Cardiac septum (tissue), 1 donor: ENCODE measurements around the gene GNPDA1. TPM values are rescaled to one million over a fixed set of nuclear protein-coding genes. Genes with fewer than 3 reads are reported as not detected.
A peak's percentile ranks its signal among the peaks of the same experiment; 100 is the strongest.

ENCODE experiments used
- DNase-seq: peaks from one replicate; pipeline ENCODE4 v3.0.0-alpha.2; 2020; ENCODE audit warnings: low spot score
- intact Hi-C: fragments of 100-400 bp; cut with DNase I; formaldehyde crosslinking; loops from one replicate; pipeline ENCODE4 v1.14.0; 2022
- total RNA-seq: library from RNA; stranded (reverse); fragmentation: NEBNext Ultra II Directional; extraction: Animal tissue kit (Norgen Biotek cat#: 25700); gene quantifications from one replicate; pipeline ENCODE4 v1.2.1, GENCODE V29; 2021
- donor health status: DM: no; HTN: no; CAD: no.

GNPDA1 gene
- total RNA-seq, 1 donor from 2014 or later: 17.3 TPM

DNA sequence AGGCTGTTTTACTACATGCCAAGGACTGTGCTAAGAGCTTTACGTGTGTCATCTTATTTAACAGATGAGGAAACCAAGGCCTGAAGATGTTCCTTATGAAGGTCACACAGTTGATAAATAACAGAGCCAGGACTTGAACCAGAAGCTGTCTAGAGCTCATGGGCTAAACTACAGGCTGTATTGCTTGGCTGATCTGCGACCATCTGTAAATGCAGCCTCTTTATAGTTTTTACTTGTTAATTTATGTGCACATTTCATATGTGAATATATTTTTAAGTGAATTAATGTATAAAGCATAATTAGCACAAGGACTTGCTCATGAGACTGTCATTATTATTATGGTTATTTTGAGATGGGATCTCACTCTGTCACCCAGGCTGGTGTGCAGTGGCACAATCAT is 19.3 kb upstream of the GNPDA1 start:
- intact Hi-C loops: no loop called here
- no peak for DNase-seq

DNA sequence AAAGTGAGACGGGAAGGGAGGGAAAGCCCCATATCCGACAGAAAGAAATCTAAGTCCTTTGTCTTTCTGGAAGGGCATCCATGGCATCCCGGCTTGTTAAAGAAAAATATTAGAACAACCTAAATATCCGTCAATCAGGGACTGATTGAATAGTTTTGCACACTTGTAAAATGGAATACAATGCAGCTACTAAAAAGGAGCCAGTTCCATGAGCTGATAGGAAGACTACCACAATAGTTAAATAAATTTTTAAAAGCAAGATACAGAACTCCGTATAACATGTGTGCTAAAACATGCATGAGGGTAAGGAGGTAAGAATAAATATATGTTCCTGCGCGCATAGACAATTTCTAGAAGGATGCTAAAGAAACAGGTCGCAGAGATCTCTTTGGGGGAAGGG is 12.8 kb upstream of the GNPDA1 start:
- intact Hi-C loops: no loop called here
- no peak for DNase-seq

DNA sequence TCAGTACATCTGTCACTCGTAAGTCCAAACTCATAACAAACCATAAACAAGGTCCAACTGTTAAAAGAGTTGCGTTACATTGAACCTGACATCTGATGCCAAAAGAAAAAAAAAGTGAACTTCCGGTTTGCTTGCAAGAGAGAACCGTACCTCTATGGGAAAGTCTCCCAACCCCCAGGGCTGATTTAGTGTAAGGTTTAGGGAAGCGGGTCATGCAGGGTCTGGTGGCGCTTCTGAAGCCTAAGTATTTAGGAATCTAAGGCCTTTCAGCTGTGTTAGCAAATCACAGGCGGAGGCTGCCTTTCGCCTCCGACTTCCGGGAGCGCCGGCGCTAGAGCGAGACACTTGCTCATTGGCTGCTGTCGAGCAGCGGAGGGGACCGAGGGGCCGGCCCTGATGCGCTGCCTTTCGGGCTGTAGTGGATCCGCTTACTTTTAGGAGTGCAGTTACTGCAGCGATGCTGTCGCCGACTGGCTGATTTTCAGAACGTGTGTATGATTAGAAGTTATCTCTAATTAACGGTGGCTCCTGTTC is 12.0 kb upstream of the GNPDA1 start:
- intact Hi-C loops: no loop called here
- peak; percentile 96 for DNase-seq

DNA sequence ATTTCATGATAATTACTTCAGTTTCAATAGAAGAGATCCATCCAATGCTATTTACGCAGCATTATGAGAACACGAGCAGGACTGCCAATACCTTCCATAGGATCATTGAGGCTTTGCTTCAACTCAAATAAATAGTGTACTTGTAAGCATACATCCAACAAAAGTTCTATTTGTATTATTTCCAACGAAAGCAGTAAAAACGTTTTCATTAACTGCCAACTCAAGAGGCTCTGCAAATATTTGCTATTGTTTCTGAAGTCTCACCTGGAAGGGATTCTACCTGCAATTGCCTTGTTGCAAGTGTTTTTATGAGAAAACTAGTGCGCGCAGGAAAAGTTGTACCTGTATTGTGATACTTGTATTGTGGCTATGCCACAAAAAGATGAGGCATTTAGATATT is 11.0 kb upstream of the GNPDA1 start:
- no peak for DNase-seq
- intact Hi-C loops: no loop called here

DNA sequence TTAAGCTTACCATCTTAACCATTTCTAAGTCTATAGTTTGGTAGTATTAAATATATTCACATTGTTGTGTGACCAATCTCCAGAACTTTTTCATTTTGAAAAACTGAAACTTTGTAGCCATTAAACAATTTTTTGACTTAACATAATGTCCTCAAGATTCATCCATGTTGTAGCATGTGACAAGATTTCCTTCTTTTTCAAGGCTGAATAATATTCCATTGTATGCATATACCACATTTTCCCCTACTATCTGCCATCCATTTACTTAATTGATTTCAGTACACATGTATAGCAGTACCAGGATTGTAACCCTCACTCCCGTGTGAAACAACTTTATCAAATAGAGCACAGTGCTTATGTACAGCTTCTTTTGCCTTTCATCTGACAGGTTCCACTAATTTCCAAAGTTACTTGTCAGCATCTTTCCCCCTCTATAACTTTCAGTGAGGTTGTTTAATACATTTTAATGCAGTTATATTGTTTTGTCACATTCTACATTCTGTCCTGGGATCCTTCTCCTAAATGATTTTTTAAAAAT is 7.4 kb upstream of the GNPDA1 start:
- no peak for DNase-seq
- intact Hi-C loops: no loop called here

DNA sequence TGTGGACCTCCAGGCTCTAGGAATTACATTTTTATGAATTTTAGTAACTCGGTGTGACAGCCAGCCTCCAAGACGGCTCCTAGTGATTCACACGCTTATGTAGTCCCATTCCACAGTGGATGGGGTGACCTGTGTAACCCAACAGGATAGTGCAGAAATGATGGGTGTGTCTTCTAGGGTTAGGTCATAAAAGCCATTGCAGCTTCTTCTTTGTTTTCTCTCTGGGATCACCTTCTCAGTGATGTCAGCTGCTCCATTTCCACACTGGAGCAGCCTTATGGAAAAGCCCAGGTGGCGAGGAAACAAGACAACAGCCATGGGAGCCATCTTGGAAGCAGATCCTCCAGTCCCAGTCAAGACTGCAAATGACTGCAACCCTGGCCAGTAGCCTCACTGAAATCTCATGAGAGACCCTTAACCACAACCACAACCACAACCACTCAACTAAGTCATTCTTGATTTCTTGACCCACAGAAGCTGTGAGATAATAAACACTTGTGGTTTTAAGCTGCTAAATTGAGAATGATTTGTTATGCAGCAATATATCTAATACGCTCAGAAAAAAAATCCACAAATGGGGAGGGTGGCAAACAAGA is 5.1 kb upstream of the GNPDA1 start:
- no peak for DNase-seq
- intact Hi-C loops: loop anchor here (5.0 to 10.0 kb wide), 2 partner anchors 34 to 527 kb away; no protein-coding TSS in a partner anchor

DNA sequence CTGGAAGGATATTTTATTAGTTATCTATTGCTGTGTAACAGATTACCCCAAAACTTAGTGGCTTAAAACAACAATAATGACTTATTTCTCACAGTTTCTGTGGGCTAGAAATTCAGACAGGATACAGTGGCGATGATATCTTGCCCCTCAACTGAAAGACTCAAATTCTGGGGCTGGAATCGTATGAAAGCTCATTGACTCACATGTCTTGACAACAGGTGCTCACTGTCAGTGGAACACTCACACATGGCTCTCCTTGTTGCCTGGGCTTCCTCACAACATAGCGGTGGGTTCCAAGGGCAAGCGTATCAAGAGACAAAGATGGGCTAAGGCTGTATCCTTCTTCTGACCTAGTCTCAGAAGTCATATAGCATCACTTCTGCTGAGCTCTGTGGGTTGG is 3.7 kb upstream of the GNPDA1 start:
- intact Hi-C loops: loop anchor here (5.0 to 10.0 kb wide), 2 partner anchors 36 to 528 kb away; no protein-coding TSS in a partner anchor
- no peak for DNase-seq

DNA sequence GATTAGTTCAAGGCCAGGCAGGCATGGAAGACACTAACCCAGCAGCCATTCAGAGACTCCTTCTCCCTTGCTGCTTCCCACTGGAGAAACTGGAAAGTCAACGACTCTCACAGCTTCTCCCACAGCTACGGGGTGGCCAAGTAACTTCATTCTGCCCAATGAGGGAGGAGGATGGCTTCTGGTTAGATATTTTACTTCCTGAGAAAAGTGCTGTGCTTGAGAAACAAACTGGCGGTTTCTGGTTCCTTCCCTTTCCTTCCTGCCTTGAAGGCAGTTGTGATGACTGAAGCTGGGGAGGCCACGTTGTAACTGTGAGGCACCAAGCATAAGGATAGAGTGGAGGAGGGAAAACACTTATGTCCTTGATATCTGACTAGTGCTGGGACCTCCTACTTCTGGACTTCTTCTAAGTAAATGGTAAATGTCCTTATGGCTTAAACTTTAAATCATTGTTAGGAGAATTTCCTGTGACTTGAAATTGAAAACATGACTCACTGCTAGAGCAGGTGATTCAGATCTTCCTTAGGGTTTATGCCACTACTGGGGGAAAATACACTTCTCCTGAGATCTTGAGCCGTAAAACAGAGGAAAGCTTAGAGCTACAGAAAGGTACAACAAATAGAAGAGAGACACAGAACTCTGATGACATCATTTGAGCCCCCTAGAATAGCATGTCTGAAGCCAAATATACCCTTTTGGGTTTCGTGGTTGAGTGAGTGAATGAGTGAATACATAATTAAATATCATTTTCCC is 3.1 kb upstream of the GNPDA1 start:
- DNase-seq: no peak
- intact Hi-C loops: loop anchor here (5.0 to 10.0 kb wide), 2 partner anchors 36 to 529 kb away; no protein-coding TSS in a partner anchor

DNA sequence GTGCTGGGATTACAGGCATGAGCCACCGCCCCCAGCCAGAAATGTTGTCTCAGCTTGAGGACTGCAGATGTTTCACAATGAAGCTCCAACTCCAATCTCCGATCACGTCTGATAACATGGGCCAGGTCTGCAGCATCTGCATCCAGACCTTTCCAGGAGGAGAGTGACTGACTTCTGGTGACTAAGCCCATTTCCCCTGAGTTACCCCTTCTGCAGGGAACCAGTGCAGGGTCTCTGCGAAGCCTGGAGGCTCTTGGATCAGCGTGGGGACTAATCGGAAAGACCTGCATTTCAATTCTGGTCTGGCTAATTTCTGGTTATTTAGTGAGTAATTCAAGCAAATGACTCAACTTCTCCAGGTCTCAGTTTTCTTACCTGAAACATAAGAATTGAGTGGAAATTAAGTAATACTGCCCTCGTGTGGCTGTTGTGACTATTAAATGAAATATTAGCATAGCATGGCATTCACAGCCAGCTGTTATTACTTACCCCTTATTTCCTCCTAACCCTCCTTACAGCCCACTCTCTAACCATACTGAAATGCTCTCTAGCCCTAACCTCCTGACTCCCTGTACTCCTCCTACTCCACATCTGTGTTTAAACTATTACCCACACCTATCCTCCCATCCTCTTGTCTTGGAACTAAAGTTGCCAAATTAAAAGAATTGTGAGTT is 2.2 kb upstream of the GNPDA1 start:
- intact Hi-C loops: loop anchor here (5.0 to 10.0 kb wide), 4 partner anchors 37 to 530 kb away; no protein-coding TSS in a partner anchor
- DNase-seq: no peak

DNA sequence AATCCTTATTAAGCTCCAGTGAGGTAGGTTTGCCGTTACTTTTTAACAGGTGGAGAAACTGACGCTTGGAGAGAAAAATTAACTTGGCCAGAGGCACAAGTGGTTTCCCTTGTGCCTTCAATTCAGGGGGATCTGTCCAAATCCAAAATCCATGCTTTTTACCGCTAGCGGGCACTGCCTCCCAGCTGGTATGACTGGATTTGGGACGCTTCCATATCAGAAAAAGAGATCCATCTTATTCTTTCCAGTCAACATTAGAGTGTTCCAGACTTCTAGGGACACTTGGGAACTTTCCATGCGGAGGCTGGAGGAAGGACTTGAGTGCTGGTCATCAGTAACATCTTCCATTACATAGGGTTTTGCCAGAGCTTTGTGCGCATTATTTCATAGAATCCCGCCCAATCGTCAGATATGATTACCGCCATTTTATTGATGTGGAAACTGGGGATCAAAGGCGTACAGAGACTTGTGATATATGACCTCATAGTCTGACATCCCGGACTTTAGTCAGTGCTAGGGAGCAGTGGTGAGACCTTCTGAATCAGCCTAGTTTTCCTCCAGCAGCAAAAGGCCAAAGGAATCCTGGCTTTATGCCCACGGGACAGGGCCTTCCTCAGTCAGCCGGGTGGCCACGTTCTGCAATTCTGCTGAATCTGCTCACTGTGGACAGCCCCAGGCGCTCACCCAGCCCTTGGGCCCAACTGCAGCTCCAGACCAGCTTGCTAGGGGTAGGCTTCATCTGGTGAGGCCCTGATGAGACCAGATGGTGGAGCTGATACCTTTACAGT is 1.1 kb upstream of the GNPDA1 start:
- DNase-seq: no peak
- intact Hi-C loops: loop anchor here (2.0 to 10.0 kb wide), 4 partner anchors 48 to 531 kb away; partner anchors contain the start of gene NDFIP1

DNA sequence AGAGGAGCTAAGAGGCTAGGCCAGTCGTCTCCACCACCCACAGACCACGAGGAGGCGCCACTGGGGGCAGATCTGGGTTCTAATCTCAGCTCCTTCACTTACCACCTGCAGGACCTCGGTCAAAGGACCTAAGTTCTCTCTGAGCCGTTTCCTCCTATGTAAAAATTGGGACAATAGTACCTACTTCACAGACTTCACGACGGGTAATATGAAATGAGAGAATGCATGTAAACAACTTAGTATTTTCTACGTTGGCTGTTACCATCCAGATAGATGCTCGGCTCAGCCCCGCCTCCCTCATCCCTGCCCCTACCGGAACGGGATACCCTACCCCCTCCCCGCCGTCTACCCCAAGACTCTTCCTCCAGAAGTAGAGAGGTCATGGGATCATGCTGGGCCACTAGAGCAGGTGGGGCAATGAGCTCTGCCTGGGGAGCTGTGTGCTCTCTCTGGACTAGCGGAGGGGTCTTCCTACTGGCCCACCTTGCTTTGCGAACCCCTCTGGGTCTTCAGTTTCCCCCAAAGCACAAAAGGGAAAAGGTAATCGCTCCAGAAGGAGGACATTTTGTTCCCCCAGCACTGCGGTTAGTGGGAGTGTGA is 541 bp downstream of the GNPDA1 start:
- intact Hi-C loops: loop anchor here (2.0 to 10.0 kb wide), 4 partner anchors 50 to 533 kb away; partner anchors contain the start of gene NDFIP1
- no peak for DNase-seq

DNA sequence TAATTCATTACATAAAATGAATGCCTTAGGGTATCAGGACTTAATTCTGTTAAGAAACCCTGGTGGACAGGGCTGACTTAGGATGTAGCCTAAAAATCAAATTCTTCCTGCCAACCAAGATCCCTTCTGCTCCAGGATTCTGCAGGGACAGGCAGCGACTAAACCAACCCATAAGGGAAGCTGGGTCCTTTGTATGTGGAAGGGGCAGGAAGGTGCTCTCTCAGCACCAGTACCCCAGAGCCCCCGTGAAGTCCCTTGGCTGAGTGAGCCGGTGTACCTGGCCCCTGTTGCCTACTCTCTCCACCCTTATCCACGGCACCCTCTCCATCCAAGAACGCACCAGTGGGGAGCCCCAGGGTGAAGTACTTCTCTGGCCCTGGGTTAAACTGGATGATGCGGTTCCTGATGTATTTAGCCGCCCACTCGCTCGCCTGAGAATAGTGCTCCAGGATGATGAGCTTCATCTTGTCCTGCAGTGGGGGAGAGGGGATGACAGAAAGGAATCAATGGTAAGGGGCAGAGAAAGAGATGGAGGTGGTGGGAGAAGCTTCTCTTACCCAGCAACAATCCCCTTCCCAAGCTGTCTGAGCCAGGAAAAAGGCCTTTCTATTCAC is 1.1 kb downstream of the GNPDA1 start:
- no peak for DNase-seq
- intact Hi-C loops: loop anchor here (2.0 to 10.0 kb wide), 4 partner anchors 51 to 533 kb away; partner anchors contain the start of gene NDFIP1

DNA sequence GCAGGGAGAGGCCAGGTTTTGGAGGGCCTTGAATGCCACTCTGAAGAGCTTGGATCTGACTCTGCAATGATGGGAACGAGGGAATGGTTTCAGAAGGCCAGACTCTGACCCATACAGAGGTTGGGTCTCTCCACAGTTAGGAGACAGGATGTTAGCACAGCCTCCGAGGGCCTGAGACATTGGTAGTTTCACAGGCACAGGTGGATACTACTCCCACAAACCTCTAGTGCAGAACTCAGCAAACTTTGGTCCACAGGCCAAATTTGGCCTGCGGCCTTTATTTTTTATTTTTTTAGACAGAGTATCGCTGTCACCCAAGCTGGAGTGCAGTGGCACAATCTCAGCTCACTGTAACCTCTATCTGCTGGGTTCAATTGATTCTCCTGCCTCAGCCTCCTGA is 2.9 kb downstream of the GNPDA1 start:
- no peak for DNase-seq
- intact Hi-C loops: loop anchor here (5.0 to 10.0 kb wide), 3 partner anchors 52 to 535 kb away; no protein-coding TSS in a partner anchor

DNA sequence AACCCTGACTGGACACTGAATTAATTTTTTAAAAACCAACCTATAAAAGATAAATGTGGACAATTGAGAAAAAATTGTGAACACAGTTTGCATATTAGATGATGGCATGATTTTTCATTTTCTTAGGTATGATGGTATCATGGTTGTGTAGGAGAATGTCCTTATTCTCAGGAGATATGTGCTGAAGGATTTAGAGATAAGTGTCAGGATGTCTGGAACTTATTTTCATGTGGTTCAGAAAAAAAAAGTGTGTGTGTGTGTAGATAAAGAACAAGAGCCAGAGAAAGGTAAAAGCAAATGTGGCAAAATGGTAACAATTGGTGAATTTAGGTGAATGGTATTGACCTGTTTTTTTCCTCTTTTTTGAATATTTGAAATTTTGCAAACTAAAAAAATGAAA is 4.0 kb downstream of the GNPDA1 start:
- intact Hi-C loops: no loop called here
- DNase-seq: no peak

DNA sequence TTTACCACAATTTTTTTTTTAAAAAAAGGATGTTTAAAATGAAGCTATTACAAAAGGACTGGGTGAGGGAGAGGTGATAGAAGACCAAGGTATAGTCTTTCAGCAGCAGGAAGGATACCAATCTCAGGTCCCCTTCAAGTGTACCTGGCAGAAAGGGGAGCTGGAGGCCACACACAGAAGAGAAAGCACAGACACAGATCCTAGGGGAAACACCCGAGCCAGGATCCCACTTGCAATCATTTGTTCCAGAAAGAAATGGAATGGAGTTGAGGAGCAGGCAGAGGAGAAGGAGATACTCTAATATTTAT is 5.6 kb downstream of the GNPDA1 start:
- intact Hi-C loops: no loop called here
- no peak for DNase-seq

DNA sequence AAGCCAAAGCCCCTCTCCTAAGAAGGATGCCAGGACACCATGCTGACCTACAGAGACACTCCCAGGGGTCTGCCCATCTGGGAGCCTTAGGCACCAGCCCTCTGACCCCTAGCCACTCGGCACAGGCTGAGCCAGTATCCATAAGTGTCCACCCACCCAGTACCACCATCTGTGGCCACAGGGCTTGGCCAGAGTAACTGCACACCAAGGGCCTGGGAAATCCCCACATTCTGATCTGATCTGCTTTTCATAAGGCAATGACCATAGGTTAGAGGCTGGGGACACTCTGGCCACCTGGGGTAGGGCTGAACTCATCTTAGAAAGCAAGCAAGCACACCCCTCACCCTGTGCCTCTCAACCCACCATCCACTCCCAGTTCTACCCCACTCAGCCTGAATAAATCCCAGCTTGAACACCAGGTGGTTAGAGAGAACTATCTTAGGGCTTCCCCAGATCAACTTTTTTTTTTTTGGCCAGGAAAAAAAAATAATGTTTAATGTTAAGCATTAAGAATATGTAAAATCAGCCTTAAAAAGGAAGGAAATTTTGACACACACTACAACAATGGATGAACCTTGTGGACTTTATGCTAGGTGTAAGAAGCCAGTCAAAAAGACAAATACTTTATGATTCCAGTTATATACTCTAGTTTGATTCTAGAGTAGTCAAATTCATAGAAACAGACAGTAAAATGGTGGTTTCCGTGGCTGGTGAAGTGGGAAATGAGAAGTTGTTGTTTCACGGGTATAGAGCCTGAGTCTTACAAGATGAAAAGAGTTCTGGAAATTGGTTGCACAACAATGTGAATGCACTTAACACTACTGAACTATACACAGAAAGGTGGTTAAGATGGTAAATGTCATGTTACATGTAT is 6.2 kb downstream of the GNPDA1 start:
- intact Hi-C loops: no loop called here
- no peak for DNase-seq

DNA sequence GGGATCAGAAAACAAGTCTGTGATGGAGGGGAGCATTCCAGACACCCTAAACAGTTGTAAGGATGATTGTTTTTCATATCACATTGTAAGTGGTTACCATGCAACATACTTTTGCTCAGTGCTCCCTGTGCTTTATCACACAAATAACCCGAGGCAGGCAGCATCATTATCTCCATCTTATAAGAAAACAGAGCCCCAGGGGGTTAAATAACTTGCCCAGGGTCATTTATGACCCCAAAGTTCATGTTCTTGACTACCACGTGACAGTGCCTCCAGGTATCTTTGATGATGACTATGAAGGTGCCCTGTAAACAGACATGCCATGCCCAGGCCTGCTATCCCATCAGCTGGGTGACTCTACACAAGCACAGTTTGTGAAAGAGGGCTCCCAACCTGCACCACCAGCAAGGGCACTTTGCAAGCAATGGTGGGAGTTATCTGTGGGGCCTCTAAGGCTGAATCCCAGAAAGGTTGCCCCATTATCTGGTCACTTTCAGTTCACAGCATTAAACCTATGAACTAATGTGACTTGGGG is 9.5 kb downstream of the GNPDA1 start:
- intact Hi-C loops: no loop called here

More for the DNA sequence above, 9.5 kb downstream of the GNPDA1 start:
- no peak for DNase-seq
